GM23338 (cell line): ENCODE measurements around the gene SLC45A1. TPM values are rescaled to one million over a fixed set of nuclear protein-coding genes. Genes with fewer than 3 reads are reported as not detected.

Experiments
- ATAC-seq: fragments of 200-7000 bp; cut with Tn5 transposase; 3 replicates; pipeline ENCODE4 v1.9.1; 2020
- DNase-seq: peaks from one replicate; pipeline ENCODE4 v3.0.0-alpha.2; 2015; ENCODE audit warnings: low spot score
- H2AFZ ChIP-seq: fragments of 200-600 bp; sonication (generic); 2 replicates; pipeline ENCODE4 v1.8.0; 2016; ENCODE audit warnings: antibody characterized with exemption, mild to moderate bottlenecking, moderate library complexity
- H3F3A ChIP-seq: fragments of 200-600 bp; sonication (generic); replicated peaks from 2 replicates; pipeline ENCODE4 v1.8.0; 2017; ENCODE audit warnings: antibody characterized with exemption, mixed run types, low read depth
- H3K27ac ChIP-seq: fragments of 200-600 bp; sonication (generic); 2 replicates; pipeline ENCODE4 v1.6.1; 2016; ENCODE audit warnings: low read depth
- H3K27me3 ChIP-seq: fragments of 200-600 bp; sonication (generic); 2 replicates; pipeline ENCODE4 v1.8.0; 2016; ENCODE audit warnings: mild to moderate bottlenecking, mixed run types, moderate library complexity; ENCODE audit not compliant: insufficient read depth
- H3K36me3 ChIP-seq: fragments of 200-600 bp; sonication (generic); 2 replicates; pipeline ENCODE4 v1.8.0; 2016; ENCODE audit warnings: mild to moderate bottlenecking; ENCODE audit not compliant: insufficient read depth
- H3K4me1 ChIP-seq: fragments of 200-600 bp; sonication (generic); 2 replicates; pipeline ENCODE4 v1.8.0; 2016; ENCODE audit warnings: mild to moderate bottlenecking, moderate library complexity; ENCODE audit not compliant: insufficient read depth
- H3K4me2 ChIP-seq: fragments of 200-600 bp; sonication (generic); 2 replicates; pipeline ENCODE4 v1.7.1; 2017; ENCODE audit warnings: mixed run types
- H3K4me3 ChIP-seq: fragments of 200-600 bp; sonication (generic); 2 replicates; pipeline ENCODE4 v1.6.1; 2016; ENCODE audit warnings: mixed run types
- H3K79me2 ChIP-seq: fragments of 200-600 bp; sonication (generic); replicated peaks from 2 replicates; pipeline ENCODE4 v1.8.0; 2017; ENCODE audit warnings: mild to moderate bottlenecking; ENCODE audit not compliant: insufficient read depth
- H3K9me2 ChIP-seq: fragments of 200-600 bp; sonication (generic); 2 replicates; pipeline ENCODE4 v1.8.0; 2017; ENCODE audit not compliant: insufficient read depth
- H4K20me1 ChIP-seq: fragments of 200-600 bp; sonication (generic); replicated peaks from 2 replicates; pipeline ENCODE4 v1.8.0; 2017; ENCODE audit warnings: mild to moderate bottlenecking; ENCODE audit not compliant: insufficient read depth
- H3K27ac Mint-ChIP-seq: 2 replicates; pipeline ENCODE4 v1.8.0; 2020; ENCODE audit warnings: inconsistent platforms, mild to moderate bottlenecking, moderate library complexity, mixed read lengths
- H3K27me3 Mint-ChIP-seq: 3 replicates; pipeline ENCODE4 v1.8.0; 2022; ENCODE audit warnings: low read depth, mild to moderate bottlenecking, moderate library complexity, mixed read lengths, inconsistent platforms; ENCODE audit not compliant: insufficient read depth, poor library complexity
- H3K36me3 Mint-ChIP-seq: 3 replicates; pipeline ENCODE4 v1.8.0; 2021; ENCODE audit warnings: low read depth, mild to moderate bottlenecking, inconsistent platforms, moderate library complexity, mixed read lengths
- H3K4me1 Mint-ChIP-seq: 3 replicates; pipeline ENCODE4 v1.8.0; 2020; ENCODE audit warnings: mild to moderate bottlenecking, inconsistent platforms, mixed read lengths
- H3K4me3 Mint-ChIP-seq: 3 replicates; pipeline ENCODE4 v1.8.0; 2021; ENCODE audit warnings: moderate library complexity, mild to moderate bottlenecking, inconsistent platforms, mixed read lengths
- H3K9me3 Mint-ChIP-seq: 3 replicates; pipeline ENCODE4 v1.8.0; 2020; ENCODE audit warnings: moderate library complexity, mild to moderate bottlenecking, inconsistent platforms, mixed read lengths
- CREB1 ChIP-seq: fragments of 250-450 bp; sonication (Bioruptor Pico); IDR thresholded peaks from 2 replicates; pipeline ENCODE4 v1.5.0; 2020; ENCODE audit warnings: low read depth, mild to moderate bottlenecking, moderate library complexity
- EZH2phosphoT487 ChIP-seq: fragments of 200-600 bp; sonication (generic); IDR thresholded peaks from one replicate; pipeline ENCODE4 v1.8.1; 2018; ENCODE audit warnings: antibody characterized with exemption; ENCODE audit not compliant: unreplicated experiment
- STAT1 ChIP-seq: IDR thresholded peaks from one replicate; pipeline ENCODE4 v1.6.1; 2016; ENCODE audit warnings: antibody characterized with exemption; ENCODE audit not compliant: unreplicated experiment
- ZNF331 ChIP-seq: fragments of 250-450 bp; sonication (Bioruptor Pico); IDR thresholded peaks from 2 replicates; pipeline ENCODE4 v1.5.0; 2020; ENCODE audit warnings: low read depth, mild to moderate bottlenecking, moderate library complexity
- polyA plus RNA-seq: library from polyadenylated mRNA; unstranded; fragments of >200 nt; fragmentation: Nextera tagmentation; extraction: Ambion mirVana; gene quantifications from 2 replicates; pipeline ENCODE4 v1.2.1, GENCODE V29; 2016
- total RNA-seq: library from RNA; depleted of rRNA; stranded (reverse); fragments of >200 nt; shearing (Covaris generic); gene quantifications from 2 replicates; pipeline ENCODE4 v1.2.3, GENCODE V29; 2014
- TF ChIP-seq, protein P1 (sequence below), 2 experiments: fragments of 200-600 bp in 1 of 2; sonication (generic) in 1 of 2; conservative IDR thresholded peaks; 2 replicates each; pipeline versions ENCODE4 v1.5.1 to v1.6.1; 2016 to 2017; ENCODE audit warnings: antibody characterized with exemption in 2 of 2, low read depth in 2 of 2, mild to moderate bottlenecking in 2 of 2, moderate library complexity in 1 of 2
- TF ChIP-seq, protein P2 (sequence below): fragments of 250-450 bp; sonication (Bioruptor Pico); IDR thresholded peaks from 2 replicates; pipeline ENCODE4 v1.5.0; 2020; ENCODE audit warnings: mild to moderate bottlenecking, moderate library complexity
- TF ChIP-seq, protein P3 (sequence below): IDR thresholded peaks from one replicate; pipeline ENCODE4 v1.6.1; 2018; ENCODE audit warnings: antibody characterized with exemption; ENCODE audit not compliant: unreplicated experiment

The SLC45A1 gene
- total and polyA plus RNA-seq, 2 experiments from 2014 or later, result 1.3 to 2.3 TPM

DNA sequence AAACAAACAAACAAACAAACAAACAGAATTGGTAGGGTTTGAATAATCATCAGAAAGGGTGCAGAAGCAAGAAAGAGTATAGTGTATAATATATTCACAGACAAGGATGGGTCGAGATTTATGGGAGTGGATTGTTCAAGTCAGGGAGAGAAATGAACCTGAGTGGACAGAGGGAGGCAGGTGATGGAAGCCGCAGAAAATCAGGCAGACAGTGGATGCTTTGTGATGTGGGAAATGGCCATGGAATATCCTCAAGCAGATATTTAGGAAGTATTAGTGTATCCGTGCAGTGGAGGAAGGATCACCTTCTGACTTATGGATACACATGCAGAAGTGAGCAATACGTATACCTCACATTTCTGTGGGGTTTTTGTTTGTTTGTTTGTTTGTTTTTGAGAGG is 14.0 kb upstream of the SLC45A1 start:
- Histone ChIP-seq H3K27me3 (no peaks in the 10 kb centered on the region), H3K9me2 (0 out of 2 replicates have a peak, but pooled peaks cover 3% of the 10 kb centered on the region), H3K79me2 (no peaks in the 10 kb centered on the region), H4K20me1 (no peaks in the 10 kb centered on the region), H3F3A (no peaks in the 10 kb centered on the region), H3K4me2 (no peak overlapping the region), H3K36me3 (no peaks in the 10 kb centered on the region), H3K4me3 (no peak overlapping the region), H3K27ac (no peak overlapping the region), H3K4me1 (peaks cover 10% of the 10 kb centered on the region), H2AFZ (no peak overlapping the region)
- Mint-ChIP-seq H3K4me1 (peaks cover 18% of the 10 kb centered on the region), H3K4me3 (no peak overlapping the region), H3K9me3 (no peaks in the 10 kb centered on the region), H3K36me3 (no peaks in the 10 kb centered on the region), H3K27ac (no peak overlapping the region), H3K27me3 (peaks cover 6% of the 10 kb centered on the region)
- TF ChIP-seq EZH2phosphoT487 (no peak), CREB1 (CRISPR knock-in tag) (no peak), ZNF331 (CRISPR knock-in tag) (no peak), STAT1 (no peak)
- TF ChIP-seq, protein P1, sequence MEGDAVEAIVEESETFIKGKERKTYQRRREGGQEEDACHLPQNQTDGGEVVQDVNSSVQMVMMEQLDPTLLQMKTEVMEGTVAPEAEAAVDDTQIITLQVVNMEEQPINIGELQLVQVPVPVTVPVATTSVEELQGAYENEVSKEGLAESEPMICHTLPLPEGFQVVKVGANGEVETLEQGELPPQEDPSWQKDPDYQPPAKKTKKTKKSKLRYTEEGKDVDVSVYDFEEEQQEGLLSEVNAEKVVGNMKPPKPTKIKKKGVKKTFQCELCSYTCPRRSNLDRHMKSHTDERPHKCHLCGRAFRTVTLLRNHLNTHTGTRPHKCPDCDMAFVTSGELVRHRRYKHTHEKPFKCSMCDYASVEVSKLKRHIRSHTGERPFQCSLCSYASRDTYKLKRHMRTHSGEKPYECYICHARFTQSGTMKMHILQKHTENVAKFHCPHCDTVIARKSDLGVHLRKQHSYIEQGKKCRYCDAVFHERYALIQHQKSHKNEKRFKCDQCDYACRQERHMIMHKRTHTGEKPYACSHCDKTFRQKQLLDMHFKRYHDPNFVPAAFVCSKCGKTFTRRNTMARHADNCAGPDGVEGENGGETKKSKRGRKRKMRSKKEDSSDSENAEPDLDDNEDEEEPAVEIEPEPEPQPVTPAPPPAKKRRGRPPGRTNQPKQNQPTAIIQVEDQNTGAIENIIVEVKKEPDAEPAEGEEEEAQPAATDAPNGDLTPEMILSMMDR (conservative IDR thresholded peaks at IDR 0.05; ENCODE audit: low read depth in 2 of 2), result no peak
- TF ChIP-seq, protein P2, sequence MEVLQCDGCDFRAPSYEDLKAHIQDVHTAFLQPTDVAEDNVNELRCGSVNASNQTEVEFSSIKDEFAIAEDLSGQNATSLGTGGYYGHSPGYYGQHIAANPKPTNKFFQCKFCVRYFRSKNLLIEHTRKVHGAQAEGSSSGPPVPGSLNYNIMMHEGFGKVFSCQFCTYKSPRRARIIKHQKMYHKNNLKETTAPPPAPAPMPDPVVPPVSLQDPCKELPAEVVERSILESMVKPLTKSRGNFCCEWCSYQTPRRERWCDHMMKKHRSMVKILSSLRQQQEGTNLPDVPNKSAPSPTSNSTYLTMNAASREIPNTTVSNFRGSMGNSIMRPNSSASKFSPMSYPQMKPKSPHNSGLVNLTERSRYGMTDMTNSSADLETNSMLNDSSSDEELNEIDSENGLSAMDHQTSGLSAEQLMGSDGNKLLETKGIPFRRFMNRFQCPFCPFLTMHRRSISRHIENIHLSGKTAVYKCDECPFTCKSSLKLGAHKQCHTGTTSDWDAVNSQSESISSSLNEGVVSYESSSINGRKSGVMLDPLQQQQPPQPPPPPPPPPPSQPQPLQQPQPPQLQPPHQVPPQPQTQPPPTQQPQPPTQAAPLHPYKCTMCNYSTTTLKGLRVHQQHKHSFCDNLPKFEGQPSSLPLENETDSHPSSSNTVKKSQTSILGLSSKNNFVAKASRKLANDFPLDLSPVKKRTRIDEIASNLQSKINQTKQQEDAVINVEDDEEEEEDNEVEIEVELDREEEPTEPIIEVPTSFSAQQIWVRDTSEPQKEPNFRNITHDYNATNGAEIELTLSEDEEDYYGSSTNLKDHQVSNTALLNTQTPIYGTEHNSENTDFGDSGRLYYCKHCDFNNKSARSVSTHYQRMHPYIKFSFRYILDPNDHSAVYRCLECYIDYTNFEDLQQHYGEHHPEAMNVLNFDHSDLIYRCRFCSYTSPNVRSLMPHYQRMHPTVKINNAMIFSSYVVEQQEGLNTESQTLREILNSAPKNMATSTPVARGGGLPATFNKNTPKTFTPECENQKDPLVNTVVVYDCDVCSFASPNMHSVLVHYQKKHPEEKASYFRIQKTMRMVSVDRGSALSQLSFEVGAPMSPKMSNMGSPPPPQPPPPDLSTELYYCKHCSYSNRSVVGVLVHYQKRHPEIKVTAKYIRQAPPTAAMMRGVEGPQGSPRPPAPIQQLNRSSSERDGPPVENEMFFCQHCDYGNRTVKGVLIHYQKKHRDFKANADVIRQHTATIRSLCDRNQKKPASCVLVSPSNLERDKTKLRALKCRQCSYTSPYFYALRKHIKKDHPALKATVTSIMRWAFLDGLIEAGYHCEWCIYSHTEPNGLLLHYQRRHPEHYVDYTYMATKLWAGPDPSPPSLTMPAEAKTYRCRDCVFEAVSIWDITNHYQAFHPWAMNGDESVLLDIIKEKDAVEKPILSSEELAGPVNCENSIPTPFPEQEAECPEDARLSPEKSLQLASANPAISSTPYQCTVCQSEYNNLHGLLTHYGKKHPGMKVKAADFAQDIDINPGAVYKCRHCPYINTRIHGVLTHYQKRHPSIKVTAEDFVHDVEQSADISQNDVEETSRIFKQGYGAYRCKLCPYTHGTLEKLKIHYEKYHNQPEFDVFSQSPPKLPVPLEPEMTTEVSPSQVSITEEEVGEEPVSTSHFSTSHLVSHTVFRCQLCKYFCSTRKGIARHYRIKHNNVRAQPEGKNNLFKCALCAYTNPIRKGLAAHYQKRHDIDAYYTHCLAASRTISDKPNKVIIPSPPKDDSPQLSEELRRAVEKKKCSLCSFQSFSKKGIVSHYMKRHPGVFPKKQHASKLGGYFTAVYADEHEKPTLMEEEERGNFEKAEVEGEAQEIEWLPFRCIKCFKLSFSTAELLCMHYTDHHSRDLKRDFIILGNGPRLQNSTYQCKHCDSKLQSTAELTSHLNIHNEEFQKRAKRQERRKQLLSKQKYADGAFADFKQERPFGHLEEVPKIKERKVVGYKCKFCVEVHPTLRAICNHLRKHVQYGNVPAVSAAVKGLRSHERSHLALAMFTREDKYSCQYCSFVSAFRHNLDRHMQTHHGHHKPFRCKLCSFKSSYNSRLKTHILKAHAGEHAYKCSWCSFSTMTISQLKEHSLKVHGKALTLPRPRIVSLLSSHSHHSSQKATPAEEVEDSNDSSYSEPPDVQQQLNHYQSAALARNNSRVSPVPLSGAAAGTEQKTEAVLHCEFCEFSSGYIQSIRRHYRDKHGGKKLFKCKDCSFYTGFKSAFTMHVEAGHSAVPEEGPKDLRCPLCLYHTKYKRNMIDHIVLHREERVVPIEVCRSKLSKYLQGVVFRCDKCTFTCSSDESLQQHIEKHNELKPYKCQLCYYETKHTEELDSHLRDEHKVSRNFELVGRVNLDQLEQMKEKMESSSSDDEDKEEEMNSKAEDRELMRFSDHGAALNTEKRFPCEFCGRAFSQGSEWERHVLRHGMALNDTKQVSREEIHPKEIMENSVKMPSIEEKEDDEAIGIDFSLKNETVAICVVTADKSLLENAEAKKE, result no peak
- TF ChIP-seq, protein P3, sequence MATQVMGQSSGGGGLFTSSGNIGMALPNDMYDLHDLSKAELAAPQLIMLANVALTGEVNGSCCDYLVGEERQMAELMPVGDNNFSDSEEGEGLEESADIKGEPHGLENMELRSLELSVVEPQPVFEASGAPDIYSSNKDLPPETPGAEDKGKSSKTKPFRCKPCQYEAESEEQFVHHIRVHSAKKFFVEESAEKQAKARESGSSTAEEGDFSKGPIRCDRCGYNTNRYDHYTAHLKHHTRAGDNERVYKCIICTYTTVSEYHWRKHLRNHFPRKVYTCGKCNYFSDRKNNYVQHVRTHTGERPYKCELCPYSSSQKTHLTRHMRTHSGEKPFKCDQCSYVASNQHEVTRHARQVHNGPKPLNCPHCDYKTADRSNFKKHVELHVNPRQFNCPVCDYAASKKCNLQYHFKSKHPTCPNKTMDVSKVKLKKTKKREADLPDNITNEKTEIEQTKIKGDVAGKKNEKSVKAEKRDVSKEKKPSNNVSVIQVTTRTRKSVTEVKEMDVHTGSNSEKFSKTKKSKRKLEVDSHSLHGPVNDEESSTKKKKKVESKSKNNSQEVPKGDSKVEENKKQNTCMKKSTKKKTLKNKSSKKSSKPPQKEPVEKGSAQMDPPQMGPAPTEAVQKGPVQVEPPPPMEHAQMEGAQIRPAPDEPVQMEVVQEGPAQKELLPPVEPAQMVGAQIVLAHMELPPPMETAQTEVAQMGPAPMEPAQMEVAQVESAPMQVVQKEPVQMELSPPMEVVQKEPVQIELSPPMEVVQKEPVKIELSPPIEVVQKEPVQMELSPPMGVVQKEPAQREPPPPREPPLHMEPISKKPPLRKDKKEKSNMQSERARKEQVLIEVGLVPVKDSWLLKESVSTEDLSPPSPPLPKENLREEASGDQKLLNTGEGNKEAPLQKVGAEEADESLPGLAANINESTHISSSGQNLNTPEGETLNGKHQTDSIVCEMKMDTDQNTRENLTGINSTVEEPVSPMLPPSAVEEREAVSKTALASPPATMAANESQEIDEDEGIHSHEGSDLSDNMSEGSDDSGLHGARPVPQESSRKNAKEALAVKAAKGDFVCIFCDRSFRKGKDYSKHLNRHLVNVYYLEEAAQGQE, result no peak
- ATAC-seq (no peak), DNase-seq (no peak)
